GM21447 (cell line): ENCODE data around the gene GNAL.

Source experiments
- ATAC-seq: cut with Tn5 transposase; IDR thresholded peaks from one replicate; pipeline ENCODE4 v1.9.1; 2021; ENCODE audit not compliant: unreplicated experiment

GNAL gene

DNA sequence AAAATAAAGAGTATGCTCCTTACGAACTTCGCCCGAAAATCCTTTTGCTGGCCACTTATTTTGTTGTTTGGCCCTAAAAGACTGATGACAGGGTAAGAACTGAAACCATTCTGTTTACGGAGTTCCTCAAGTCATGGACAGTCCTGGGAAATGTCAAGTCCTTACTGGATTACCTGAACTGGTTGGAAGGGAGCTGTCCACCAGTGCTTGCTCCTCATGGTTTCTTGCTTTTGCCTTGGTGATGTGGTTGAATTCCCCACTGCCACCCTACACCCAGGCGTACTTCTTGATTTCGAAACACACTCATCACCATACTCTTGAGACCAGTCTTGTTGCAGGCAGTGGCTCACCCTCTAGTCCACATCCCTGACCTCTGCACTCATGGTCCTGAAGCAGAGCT, 113.1 kb downstream of the GNAL start:
- no peak for ATAC-seq

DNA sequence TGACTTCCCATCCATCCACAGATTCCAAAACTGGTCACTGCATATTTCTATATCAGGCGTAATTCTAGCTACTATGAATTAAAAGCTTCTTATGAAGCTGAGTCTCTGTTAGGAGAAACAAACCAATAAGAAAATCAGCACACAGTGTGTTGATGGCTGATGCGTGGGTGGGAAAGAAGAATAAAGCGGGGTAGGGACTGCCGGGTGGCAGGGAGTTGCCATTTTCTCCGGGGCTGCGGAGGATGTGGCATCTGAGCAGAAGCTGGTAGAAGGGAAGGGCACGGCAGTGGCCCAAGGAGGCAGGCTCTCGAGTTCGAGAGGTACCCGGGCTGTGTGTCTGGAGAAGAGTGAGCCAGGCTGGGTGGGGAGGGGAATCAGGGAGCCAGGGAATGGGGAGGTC, 113.5 kb downstream of the GNAL start:
- no peak for ATAC-seq

DNA sequence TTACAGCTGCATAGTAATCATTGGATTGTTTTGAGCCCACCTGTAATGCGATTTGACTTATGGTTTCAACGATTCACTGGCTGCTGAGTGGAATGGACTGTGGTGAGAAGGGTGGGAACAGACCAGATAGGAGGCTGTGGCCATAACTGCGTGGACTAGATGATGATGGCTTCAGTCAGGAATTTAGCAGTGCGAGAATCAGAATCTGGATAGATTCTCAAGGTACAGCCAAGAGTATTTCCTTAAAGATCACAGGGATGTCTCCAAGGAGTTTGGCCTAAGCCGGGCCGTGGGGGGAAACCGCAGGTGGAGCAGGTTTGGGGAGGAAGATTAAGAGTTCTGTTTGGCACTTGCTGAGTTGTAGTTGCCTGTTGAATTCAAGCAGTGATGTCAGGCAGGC, 118.2 kb downstream of the GNAL start:
- ATAC-seq, result no peak

DNA sequence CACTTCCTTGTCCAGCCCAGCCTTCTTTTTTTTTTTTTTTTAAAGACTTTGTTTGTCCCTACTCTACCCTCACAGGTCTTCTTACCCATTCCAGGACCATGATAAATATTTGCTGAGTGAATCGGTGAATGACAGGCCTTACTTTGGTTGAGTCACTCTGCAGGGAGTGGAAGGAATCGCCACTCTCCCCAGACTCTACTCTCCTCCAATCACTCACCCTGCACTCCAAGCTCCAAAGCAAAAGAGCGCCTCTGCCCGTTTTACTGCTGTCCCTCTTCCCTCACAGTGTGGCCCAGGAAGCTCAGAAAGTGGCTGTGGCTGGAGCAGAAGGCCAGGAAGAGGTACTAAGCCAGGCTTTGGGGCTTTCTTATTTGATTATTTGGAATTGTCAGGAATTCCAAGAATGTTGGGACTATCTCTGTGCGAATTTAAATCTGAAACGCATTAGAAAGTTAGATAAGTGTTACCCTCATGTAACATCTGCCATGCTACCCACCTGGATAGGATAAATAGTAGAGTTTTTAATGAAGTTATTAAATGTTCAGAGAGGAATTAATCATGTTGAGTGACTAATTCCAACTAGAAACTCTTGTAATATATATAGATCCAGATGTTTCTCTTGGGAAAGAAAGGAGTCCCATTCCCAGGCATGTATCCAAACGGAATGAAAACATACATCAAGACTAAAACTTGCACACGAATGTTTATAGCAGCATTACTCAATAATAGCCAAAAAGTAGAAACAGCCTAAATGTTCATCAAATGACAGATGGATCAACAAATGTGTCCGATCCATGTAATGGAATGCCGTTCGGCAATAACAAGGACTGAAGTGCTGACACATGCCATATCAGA, 119.2 kb downstream of the GNAL start:
- ATAC-seq, result no peak

DNA sequence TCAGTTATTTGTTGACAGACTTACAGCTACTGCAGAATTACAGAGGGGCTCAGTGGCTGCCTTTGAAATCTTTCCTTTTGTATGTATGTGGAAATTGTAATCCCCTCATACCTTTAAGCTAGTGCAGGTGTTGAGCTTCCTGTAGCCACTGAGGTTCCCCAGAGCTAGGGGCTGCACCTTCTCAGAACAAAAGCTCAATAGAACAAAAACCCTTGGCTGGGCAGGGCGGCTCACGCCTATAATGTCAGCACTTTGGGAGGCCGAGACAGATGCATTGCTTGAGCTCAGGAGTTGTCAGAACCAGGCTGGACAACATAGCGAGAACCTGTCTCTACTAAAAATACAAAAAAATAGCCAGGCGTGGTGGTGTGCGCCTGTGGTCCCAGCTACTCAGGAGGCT, 120.8 kb downstream of the GNAL start:
- no peak for ATAC-seq

DNA sequence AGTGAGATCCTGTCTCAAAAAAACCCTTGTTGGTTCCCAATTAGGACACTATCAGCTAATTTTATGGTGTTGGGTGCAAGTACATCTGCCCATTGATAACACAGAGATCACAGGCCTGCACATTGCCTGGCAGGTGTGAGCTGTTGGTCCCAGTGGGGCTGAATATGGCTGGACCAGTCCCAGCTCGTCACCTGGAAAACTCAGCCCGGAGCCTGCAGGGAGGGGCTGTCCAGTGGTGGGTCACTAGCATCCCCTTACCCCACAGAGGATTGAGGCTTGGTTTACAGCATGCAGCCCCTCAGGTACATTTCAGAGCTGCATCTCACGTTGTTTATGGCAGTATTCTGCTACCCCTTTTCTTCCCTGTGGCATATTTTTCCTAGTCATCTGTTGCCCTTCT, 121.3 kb downstream of the GNAL start:
- no peak for ATAC-seq

DNA sequence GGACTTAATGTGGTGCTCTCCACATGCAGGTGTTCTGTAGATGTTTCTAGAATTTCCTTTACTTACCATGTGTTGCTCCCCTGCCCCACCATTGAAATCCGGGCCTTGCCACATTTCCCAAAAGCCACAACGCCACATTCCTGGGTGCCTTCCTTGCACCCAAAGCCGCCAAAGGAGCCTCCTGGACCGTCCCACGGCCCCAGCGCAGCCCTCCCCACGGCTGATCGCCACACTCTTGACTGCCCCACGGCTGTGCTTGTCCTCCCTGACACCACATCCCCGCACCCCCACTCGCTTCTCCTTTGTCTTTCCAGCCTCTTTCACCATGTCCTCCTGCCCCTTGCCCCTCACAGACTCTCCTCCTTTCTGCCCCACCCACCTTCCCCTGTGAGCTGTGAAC, 121.9 kb downstream of the GNAL start:
- no peak for ATAC-seq

DNA sequence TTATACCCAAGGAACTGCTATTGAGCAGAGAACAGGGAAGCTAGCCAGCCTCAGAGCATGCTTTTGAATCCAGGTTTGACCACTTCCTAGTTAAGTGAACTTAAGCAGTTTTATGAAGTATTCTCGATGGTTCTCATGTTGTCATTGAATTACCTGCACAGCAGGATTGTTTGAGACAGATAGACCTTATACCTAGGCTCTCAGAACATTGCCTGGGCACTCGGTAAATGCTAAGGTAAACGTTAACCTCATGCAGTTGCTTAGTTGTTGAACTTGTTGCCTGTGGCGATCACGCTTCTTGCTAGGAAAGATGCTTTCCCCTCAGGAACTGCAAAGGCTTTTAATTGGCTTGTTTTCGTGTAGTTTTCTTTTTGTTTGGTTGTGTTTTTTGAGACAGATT, 128.2 kb downstream of the GNAL start:
- ATAC-seq, result no peak

DNA sequence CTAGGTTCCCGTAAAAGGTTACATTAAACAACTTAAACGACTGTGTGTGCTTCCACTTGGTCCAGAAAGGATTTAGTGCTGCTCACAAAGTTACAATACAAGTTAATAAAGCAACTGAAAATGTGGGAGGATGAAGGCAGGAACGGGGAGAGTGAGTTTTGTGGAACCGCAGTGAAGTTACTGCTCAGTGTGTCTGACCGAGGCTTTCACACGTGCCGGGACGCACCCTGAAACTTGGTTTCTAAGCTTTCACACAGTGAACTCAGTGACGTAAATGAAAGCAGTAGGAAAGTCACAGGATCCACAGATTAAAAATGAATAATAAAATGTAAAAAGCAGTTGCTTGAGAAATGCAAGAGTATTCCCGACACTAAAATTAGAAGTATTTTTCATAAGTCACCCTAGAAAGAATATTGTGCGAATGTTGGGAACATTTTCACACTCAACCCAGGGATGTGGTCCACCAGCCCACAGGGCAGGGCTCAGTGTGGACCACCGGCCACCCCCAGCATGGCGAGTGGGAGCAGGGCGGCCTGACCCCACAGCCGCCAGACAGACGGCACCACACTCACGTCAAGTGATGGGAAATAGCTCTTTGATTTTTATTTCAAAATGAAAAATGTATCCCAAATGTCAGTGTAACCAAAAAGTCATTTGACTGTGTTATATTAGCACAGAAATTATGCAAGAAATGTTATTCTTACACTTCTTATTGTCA, 129.6 kb downstream of the GNAL start:
- no peak for ATAC-seq

DNA sequence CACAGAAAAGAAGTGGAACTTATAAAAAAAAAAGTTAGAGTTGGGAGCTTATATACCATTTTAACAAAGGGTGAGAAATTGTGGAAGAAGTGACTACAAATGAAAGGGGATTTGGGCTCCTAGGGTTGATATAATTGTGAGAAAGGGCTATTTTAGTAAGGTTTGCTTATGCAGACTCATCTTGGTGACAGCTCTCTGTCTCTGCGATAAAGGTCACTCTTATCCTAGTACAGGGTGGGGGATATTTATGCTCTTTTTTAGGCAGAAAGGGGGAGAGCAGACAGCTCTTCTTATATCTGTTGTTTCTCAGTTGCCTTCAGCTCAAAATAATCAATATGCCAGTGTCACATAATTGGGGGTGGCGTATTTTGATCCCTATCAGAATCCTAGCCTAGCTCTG, 130.9 kb downstream of the GNAL start:
- no peak for ATAC-seq

DNA sequence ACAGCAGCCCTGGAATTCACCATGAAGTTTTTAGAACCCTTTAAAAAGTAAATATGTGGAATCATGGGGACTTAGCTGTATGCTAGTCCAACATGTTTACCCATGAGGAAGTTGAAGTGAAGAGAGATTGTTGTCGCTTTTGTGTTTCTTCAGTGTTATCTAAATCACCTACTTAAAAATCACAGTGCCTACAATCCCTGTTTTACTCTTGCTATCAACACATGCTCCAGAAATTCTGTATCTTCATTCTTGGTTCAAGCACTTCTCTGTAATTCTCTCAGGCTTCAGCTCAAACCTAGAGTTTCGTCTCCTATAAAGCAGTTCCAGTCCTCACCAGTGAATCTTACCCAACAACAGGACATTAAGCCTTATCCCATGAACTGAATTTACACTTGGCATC, 131.6 kb downstream of the GNAL start:
- ATAC-seq, result no peak

DNA sequence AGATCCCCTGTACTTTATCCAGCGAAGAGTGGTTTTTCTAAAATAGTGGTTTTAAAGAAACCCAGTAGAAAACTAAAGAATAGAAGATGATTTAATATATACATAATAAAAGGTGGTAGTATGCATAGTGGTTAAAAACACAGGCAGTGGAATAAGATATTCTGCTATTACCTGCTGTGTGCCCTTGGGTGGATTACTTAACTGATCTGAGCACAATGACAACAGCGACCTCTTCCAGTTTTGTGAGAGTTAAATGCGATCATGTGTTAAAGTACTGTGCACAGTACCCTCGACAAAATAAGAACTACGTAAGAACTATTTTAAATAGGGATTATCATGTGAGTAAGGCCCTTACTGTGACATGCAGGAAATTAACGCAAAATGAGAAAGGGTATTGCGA, 132.1 kb downstream of the GNAL start:
- ATAC-seq, result no peak

DNA sequence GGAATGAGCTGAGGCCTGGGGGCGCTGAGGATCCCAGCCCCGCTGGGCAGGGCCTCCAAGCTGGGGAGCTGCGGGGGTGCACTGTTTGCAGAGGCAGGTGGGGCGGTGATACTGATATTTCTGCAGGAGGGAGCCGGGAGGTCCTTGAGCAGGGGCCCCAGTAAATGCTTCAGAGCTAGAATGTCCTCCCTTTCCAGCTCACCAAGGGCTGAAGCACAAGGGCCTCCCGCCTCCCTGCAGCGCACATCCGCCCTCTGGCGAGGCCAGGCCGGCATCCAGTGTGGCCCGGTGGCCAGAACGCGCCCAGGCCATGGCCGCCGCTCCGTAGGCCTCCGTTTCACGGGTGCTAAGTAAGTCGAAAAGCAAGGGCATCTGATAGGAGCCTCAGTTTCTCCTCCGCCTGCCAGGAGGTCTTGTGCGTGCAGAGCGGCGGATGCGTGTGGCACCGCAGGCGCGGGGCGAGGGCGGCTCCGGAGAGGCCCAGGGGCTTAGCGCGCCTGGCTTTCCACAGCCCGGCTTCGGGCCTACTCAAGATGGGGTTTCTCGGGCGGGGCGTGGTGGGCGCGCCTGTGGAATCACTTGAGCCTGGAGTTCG, 132.7 kb downstream of the GNAL start:
- ATAC-seq, result no peak

DNA sequence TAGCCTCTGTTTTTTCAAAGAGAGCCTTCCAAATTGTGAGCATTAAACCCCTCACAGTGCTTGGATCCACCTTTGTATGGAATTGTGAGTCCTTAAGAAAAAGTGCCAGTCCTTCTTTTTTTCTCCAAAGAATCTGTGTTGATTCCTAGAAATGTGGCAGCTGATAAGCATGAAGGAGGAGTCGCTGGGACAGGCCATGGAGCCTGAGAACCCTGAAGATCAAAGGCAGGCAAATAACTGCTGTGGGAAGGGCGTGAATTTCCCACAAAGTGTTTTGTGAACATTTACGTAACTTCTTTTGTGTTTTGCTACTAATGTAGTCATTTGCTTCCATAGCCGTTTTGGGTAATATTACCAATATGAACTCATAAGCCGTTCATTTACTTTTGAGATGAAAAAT, 134.5 kb downstream of the GNAL start:
- no peak for ATAC-seq

DNA sequence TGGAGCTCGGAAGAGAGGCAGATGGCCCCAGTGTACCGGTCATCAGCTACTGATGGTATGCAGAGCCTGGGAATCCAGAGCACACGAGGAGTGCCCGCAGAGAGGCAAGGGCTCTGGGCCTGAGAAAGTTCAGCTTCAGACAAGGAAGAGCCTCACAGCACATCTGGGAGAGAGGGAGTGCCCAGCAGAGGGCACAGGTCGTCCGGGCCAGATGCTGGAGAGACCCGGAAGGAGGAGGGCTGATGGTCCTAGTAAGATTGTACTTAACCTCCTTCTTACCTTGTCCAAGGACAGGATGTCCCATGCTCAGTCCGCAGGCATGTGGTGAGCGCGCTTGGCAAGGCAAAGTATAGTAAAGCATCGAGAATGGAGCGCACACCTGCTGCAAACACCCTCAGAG, 137.8 kb downstream of the GNAL start:
- no peak for ATAC-seq

DNA sequence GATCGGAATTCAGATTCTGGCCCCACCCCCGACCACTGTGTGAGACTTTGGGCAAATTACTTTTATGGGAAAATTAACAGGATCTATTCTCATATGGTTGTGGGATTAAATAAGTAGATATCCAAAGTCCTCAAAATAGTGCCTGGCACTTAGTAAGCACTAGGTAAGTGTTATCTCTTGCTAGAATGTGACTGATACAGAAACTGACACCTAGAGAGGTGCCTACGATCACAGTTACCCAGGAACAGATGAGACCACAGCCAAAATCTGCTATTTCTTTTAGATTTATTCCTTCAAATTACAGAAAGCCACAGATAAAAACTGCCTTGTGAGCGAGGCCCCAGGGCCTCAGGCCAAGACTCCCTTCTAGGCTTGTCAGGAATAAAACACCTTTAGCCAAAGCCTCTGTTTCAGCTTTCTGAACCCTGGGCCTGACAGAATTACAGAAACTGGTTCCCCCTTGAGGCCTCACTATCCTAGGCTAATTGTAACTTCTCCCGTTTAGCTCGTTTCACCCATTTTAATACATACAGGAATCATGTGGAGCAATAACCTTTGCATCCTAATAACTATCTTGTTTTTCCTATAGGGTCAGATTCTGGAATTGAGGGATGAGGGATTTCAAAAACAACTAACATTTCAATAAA, 139.8 kb downstream of the GNAL start:
- no peak for ATAC-seq

DNA sequence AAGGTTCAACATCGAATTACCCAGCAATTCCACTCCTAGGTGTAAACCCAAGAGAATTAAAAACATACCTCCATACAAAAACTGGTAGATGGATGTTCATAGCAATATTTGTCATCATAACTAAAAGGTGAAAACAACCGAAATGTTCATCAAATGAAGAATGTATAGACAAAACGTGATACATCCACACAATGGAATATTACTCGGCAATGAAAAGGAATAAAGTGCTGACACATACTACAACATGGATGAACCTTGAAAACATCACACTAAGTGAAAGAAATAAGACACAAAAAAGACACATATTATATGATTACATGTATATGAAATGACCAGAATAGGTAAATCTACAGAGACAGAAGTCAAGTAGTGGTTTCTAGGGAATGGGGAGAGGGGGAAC, 141.5 kb downstream of the GNAL start:
- ATAC-seq, result no peak

DNA sequence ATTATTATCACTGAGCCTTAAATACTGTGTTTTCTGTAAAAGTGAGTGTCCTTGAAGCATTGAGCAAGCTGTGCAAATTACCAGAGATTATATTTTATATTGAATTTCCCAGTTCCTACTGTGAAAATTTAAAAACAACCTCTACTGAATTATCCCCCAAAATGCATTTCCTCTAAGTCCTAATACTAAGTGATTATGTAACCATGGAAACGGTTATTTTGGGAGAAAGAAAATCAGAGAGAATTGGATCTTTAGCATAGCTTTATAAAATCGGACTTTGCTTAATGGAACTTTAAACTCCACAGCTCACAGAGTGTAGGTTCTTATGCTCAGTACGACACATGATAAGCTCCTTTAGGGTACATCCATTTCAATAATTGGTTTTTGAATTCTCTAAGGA, 142.9 kb downstream of the GNAL start:
- ATAC-seq, result no peak

DNA sequence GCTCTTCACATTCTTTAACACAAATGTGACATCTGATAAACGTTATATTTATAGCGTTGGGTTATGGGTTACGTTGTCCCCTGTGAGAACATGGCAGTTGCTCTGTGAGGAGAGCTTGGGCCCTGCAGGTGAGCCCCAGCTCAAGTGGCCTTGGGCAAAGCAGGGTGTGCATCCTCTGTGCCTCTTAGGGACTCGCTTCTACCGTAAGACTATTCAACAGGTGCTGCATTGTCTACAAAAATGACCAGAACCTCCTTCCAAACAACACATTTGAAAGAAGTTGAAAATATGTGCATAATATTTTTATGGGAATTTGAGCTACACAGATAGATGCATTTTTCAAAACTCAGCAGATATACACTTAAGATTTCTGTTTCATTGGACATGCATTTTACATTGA, 145.7 kb downstream of the GNAL start:
- ATAC-seq, result no peak

DNA sequence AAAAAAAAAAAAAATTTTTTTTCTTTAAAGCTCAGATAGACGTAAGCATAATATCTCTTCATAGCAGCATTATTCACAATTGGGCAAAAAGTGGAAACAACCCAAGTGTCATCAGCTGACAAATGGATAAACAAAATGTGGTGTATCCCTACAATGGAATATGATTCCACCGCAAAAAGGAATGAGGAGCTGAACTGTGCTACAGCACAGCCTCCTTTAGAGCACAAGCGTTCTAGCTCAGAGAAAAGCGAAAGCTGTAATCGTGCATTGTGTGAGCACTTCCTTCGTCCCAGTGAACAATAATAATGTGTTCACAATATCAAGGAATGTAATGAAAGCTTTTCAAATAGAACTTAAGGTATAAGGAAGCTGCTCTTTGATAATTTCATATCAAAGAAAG, 150.5 kb downstream of the GNAL start:
- ATAC-seq, result no peak

DNA sequence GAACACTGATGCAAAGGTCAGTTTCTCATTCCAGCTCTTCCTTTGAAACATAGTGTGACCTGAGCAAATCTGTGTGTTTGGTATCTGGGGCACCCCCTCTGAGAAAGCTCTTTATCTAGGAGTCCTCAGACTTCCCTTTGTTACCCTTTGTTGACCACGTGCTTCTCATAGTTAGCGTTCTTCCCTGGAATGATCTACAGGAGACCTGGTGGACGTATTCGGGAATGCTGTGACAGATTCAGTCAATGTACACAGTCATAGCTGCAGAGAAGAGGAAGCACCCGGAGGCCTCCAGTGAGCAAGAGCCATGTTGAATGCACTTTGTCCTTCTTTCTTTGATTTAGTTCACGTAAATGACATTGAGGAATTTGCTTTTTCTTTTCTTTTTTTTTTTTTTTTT, 151.4 kb downstream of the GNAL start:
- no peak for ATAC-seq

DNA sequence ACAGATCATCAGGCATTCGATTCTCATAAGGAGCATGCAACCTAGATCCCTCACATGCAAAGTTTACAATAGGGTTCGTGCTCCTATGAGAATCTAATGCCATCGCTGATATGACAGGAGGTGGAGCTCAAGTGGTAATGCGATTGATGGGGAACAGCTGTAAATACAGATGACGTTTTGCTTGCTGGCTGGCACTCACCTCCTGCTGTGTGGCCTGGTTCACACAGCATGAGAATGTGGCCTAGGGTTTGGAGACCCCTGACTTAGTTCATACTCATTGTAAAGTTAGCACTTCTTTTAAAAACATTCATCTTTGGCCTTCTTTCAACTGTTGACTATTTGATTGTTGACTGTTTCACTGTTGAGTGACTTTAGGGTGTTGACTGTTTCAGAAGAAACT, 153.5 kb downstream of the GNAL start:
- no peak for ATAC-seq
